ENCODE data around the gene UBE2S.
A peak's percentile ranks its signal among the peaks of the same experiment; 100 is the strongest.

The UBE2S gene

GRCh38 chr19:55391191-55391670 lies 16.4 kb downstream of the UBE2S start:
- peaks cover 23% of the 10 kb centered on the region for H3K4me1 ChIP-seq (ENCODE audit: insufficient read depth, low read length)
- H3K9me3 ChIP-seq (ENCODE audit: low read length), result no peaks in the 10 kb centered on the region
- no peak overlapping the region for H2AFZ ChIP-seq (ENCODE audit: low read depth, low read length)
- H3K4me3 ChIP-seq (ENCODE audit: low read length), result no peak overlapping the region
- H3K36me3 ChIP-seq (ENCODE audit: insufficient read depth, low read length), result peaks cover 46% of the 10 kb centered on the region
- no peaks in the 10 kb centered on the region for H3K27me3 ChIP-seq (ENCODE audit: insufficient read depth, low read length)

- Histone ChIP-seq H3K4me3 (ENCODE audit: low read length) (no peak overlapping the region), H2AFZ (ENCODE audit: low read depth, low read length) (no peak overlapping the region), H3K27me3 (ENCODE audit: insufficient read depth, low read length) (no peaks in the 10 kb centered on the region), H3K9me3 (ENCODE audit: low read length) (no peaks in the 10 kb centered on the region), H3K4me1 (ENCODE audit: insufficient read depth, low read length) (peaks cover 23% of the 10 kb centered on the region), H3K36me3 (ENCODE audit: insufficient read depth, low read length) (peaks cover 46% of the 10 kb centered on the region)
Observed at GRCh38 chr19:55390461-55390880, 17.1 kb downstream of the UBE2S start.

- Histone ChIP-seq H3K4me1 (ENCODE audit: insufficient read depth, low read length) (peaks cover 28% of the 10 kb centered on the region), H2AFZ (ENCODE audit: low read depth, low read length) (no peak overlapping the region), H3K27me3 (ENCODE audit: insufficient read depth, low read length) (no peaks in the 10 kb centered on the region), H3K9me3 (ENCODE audit: low read length) (no peaks in the 10 kb centered on the region), H3K36me3 (ENCODE audit: insufficient read depth, low read length) (peaks cover 46% of the 10 kb centered on the region), H3K4me3 (ENCODE audit: low read length) (no peak overlapping the region)
Observed at GRCh38 chr19:55389386-55390317, 17.9 kb downstream of the UBE2S start.

GRCh38 chr19:55387736-55388497 lies 19.7 kb downstream of the UBE2S start:
- H3K36me3 ChIP-seq (ENCODE audit: insufficient read depth, low read length), result peaks cover 46% of the 10 kb centered on the region
- H3K27me3 ChIP-seq (ENCODE audit: insufficient read depth, low read length), result no peaks in the 10 kb centered on the region
- no peaks in the 10 kb centered on the region for H3K9me3 ChIP-seq (ENCODE audit: low read length)
- no peak overlapping the region for H2AFZ ChIP-seq (ENCODE audit: low read depth, low read length)
- H3K4me1 ChIP-seq (ENCODE audit: insufficient read depth, low read length), result peaks cover 29% of the 10 kb centered on the region
- H3K4me3 ChIP-seq (ENCODE audit: low read length), result peak overlapping the region; percentile 76

- Histone ChIP-seq H3K4me3 (ENCODE audit: low read length) (peak overlapping the region; percentile 76), H3K9me3 (ENCODE audit: low read length) (no peaks in the 10 kb centered on the region), H3K36me3 (ENCODE audit: insufficient read depth, low read length) (peaks cover 45% of the 10 kb centered on the region), H3K27me3 (ENCODE audit: insufficient read depth, low read length) (no peaks in the 10 kb centered on the region), H2AFZ (ENCODE audit: low read depth, low read length) (no peak overlapping the region), H3K4me1 (ENCODE audit: insufficient read depth, low read length) (peaks cover 29% of the 10 kb centered on the region)
Observed at GRCh38 chr19:55386493-55386971, 21.1 kb downstream of the UBE2S start.

GRCh38 chr19:55385724-55386492 lies 21.7 kb downstream of the UBE2S start, which contains the start of gene RPL28:
TSS of gene RPL28 (plus strand) at chr19:55385932. CDS start at chr19:55386358, 426 bp downstream.
- no peaks in the 10 kb centered on the region for H3K27me3 ChIP-seq (ENCODE audit: insufficient read depth, low read length)
- H3K4me3 ChIP-seq (ENCODE audit: low read length), result peak within 1 kb of the TSS; percentile 76
- peaks cover 29% of the 10 kb centered on the region for H3K4me1 ChIP-seq (ENCODE audit: insufficient read depth, low read length)
- no peaks in the 10 kb centered on the region for H3K9me3 ChIP-seq (ENCODE audit: low read length)
- H3K36me3 ChIP-seq (ENCODE audit: insufficient read depth, low read length), result peaks cover 39% of the 10 kb centered on the region
- peak within 1 kb of the TSS; percentile 16 for H2AFZ ChIP-seq (ENCODE audit: low read depth, low read length)

GRCh38 chr19:55384920-55385723 lies 22.5 kb downstream of the UBE2S start:
- Histone ChIP-seq H3K4me1 (ENCODE audit: insufficient read depth, low read length) (peaks cover 29% of the 10 kb centered on the region), H3K36me3 (ENCODE audit: insufficient read depth, low read length) (peaks cover 36% of the 10 kb centered on the region), H2AFZ (ENCODE audit: low read depth, low read length) (peak overlapping the region; percentile 16), H3K9me3 (ENCODE audit: low read length) (no peaks in the 10 kb centered on the region), H3K4me3 (ENCODE audit: low read length) (peak overlapping the region; percentile 76), H3K27me3 (ENCODE audit: insufficient read depth, low read length) (no peaks in the 10 kb centered on the region)

GRCh38 chr19:55384131-55384919 lies 23.3 kb downstream of the UBE2S start, which contains the start of gene TMEM238:
TSS of gene TMEM238 (minus strand) at chr19:55384292. CDS start at chr19:55384259, 33 bp downstream.
- H2AFZ ChIP-seq (ENCODE audit: low read depth, low read length), result peak within 1 kb of the TSS; percentile 16
- H3K27me3 ChIP-seq (ENCODE audit: insufficient read depth, low read length), result no peaks in the 10 kb centered on the region
- no peaks in the 10 kb centered on the region for H3K9me3 ChIP-seq (ENCODE audit: low read length)
- peak within 1 kb of the TSS; percentile 76 for H3K4me3 ChIP-seq (ENCODE audit: low read length)
- peaks cover 28% of the 10 kb centered on the region for H3K36me3 ChIP-seq (ENCODE audit: insufficient read depth, low read length)
- H3K4me1 ChIP-seq (ENCODE audit: insufficient read depth, low read length), result peaks cover 29% of the 10 kb centered on the region

- peaks cover 20% of the 10 kb centered on the region for H3K36me3 ChIP-seq (ENCODE audit: insufficient read depth, low read length)
- no peaks in the 10 kb centered on the region for H3K27me3 ChIP-seq (ENCODE audit: insufficient read depth, low read length)
- peaks cover 28% of the 10 kb centered on the region for H3K4me1 ChIP-seq (ENCODE audit: insufficient read depth, low read length)
- H2AFZ ChIP-seq (ENCODE audit: low read depth, low read length), result no peak overlapping the region
- no peak overlapping the region for H3K4me3 ChIP-seq (ENCODE audit: low read length)
- no peaks in the 10 kb centered on the region for H3K9me3 ChIP-seq (ENCODE audit: low read length)
Observed at GRCh38 chr19:55383279-55384130, 24.1 kb downstream of the UBE2S start.

- no peak overlapping the region for H3K4me3 ChIP-seq (ENCODE audit: low read length)
- H3K9me3 ChIP-seq (ENCODE audit: low read length), result no peaks in the 10 kb centered on the region
Observed at GRCh38 chr19:55382522-55383054, 25.0 kb downstream of the UBE2S start.

More at GRCh38 chr19:55382522-55383054, 25.0 kb downstream of the UBE2S start:
- H3K4me1 ChIP-seq (ENCODE audit: insufficient read depth, low read length), result peaks cover 23% of the 10 kb centered on the region
- no peak overlapping the region for H2AFZ ChIP-seq (ENCODE audit: low read depth, low read length)
- H3K36me3 ChIP-seq (ENCODE audit: insufficient read depth, low read length), result peaks cover 11% of the 10 kb centered on the region
- peaks cover under 1% of the 10 kb centered on the region for H3K27me3 ChIP-seq (ENCODE audit: insufficient read depth, low read length)
